OCI-LY3 (cell line): ENCODE results near the gene NKIRAS2.

Experiments used
- CTCF ChIP-seq: fragments of 200-600, 300-600 bp; sonication (generic); IDR thresholded peaks from 2 replicates; pipeline ENCODE4 v1.5.1; 2014; ENCODE audit warnings: antibody characterized with exemption, low read length, low read depth
- EZH2phosphoT487 ChIP-seq: fragments of 200-600 bp; shearing (Covaris generic); IDR thresholded peaks from 2 replicates; pipeline ENCODE4 v1.6.1; 2018; ENCODE audit warnings: antibody characterized with exemption, mixed run types, low read depth

DNA sequence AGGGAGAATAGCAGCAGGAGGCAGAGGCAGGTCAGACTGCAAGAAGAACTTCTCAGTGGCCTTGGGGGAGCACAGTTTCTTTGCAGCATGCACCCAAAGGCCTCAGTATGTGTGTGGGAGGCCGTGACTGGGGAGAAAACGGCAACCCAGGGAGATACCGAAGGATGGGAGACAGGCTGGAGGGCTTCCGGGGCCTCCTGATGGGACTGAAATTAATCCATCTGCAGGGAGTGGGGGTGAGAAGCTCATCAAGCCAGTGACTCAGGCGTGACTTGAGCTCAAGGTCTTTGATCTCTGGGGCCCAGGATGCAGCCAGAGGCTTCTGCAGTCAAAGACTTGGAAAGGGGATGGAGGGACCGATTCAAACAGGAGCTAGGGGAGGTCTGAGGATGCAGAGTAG, 35.6 kb downstream of the NKIRAS2 start:
- TF ChIP-seq EZH2phosphoT487 (no peak), CTCF (no peak)
